Adrenal gland (tissue), 5 donors: Measurements from ENCODE around the gene CRIP1.

Experiments used
- POLR2A ChIP-seq, 2 donors: fragments of 450-650 bp; IDR thresholded peaks; one replicate each; pipeline ENCODE4 v1.6.1; 2017; ENCODE audit warnings: antibody characterized with exemption in 2 of 2, mild to moderate bottlenecking in 2 of 2, moderate library complexity in 1 of 2
- TF ChIP-seq, protein P1 (sequence below), 6 experiments: fragments of 450-650 bp in 4 of 6; fragments of 200-600 bp in 2 of 6; sonication (generic) in 1 of 6; IDR thresholded peaks; 1 replicate in 5 of 6; 2 replicates in 1 of 6; pipeline versions ENCODE4 v1.5.1 to v1.8.0; 2016 to 2021; ENCODE audit warnings: antibody characterized with exemption in 6 of 6, mild to moderate bottlenecking in 2 of 6, moderate library complexity in 1 of 6
- donor health status: DM: no; HTN: no; CAD: no.

DNA sequence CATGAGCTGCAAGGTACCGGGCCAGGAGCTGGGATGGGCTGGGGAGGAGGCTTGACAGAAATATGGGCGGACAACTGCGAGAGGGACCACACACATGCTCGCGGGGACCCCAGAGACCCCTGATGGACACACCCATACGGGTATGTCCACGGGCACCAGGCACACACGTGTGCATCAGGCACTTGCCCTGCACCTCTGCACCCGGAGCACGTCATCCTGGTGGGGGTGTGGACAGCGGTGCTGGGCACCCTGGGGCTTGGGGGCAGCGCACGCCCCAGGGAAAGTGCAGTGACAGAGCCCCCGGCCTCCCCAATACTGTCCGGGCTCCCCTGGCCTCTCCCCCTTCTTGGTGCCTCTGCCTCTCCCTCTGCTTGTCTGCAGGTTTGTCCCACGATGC lies 1.7 kb upstream of the CRIP1 start:
- TF ChIP-seq, protein P1, sequence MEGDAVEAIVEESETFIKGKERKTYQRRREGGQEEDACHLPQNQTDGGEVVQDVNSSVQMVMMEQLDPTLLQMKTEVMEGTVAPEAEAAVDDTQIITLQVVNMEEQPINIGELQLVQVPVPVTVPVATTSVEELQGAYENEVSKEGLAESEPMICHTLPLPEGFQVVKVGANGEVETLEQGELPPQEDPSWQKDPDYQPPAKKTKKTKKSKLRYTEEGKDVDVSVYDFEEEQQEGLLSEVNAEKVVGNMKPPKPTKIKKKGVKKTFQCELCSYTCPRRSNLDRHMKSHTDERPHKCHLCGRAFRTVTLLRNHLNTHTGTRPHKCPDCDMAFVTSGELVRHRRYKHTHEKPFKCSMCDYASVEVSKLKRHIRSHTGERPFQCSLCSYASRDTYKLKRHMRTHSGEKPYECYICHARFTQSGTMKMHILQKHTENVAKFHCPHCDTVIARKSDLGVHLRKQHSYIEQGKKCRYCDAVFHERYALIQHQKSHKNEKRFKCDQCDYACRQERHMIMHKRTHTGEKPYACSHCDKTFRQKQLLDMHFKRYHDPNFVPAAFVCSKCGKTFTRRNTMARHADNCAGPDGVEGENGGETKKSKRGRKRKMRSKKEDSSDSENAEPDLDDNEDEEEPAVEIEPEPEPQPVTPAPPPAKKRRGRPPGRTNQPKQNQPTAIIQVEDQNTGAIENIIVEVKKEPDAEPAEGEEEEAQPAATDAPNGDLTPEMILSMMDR (IDR thresholded peaks at IDR 0.05): no peak
- no peak for TF ChIP-seq POLR2A (IDR thresholded peaks at IDR 0.05)
